Activated CD4-positive, alpha-beta T cell treated with anti-CD3 and anti-CD28 coated beads, Interleukin-2, amount 10 ng/mL, durations not matched to agents 7 days and 5 days (primary cell): ENCODE measurements around the gene UBA52. TPM values are rescaled to one million over a fixed set of nuclear protein-coding genes. Genes with fewer than 3 reads are reported as not detected.

ENCODE experiments used
- CTCF ChIA-PET: fragments of 350-600 bp; sonication (Branson Sonifier 250); formaldehyde crosslinking; loops from one replicate; lab custom pipeline; 2021; ENCODE audit warnings: antibody characterized with exemption; lab: Charles Lee
- POLR2A ChIA-PET: fragments of 350-600 bp; sonication (Branson Sonifier 250); formaldehyde crosslinking; loops from one replicate; lab custom pipeline; 2021; ENCODE audit warnings: antibody characterized with exemption; lab: Charles Lee
- DNase-seq: peaks from one replicate; pipeline ENCODE4 v3.0.0-alpha.2; 2020
- H3K27ac Mint-ChIP-seq: one replicate; pipeline ENCODE4 v1.8.0; 2021; ENCODE audit warnings: mild to moderate bottlenecking, moderate library complexity, mixed read lengths
- H3K27me3 Mint-ChIP-seq: one replicate; pipeline ENCODE4 v1.8.0; 2021; ENCODE audit warnings: mixed read lengths
- H3K36me3 Mint-ChIP-seq: one replicate; pipeline ENCODE4 v1.8.0; 2021; ENCODE audit warnings: low read depth, mixed read lengths
- H3K4me1 Mint-ChIP-seq: one replicate; pipeline ENCODE4 v1.8.0; 2021; ENCODE audit warnings: mixed read lengths
- H3K4me3 Mint-ChIP-seq: one replicate; pipeline ENCODE4 v1.8.0; 2021; ENCODE audit warnings: mild to moderate bottlenecking, moderate library complexity, mixed read lengths
- H3K9me3 Mint-ChIP-seq: one replicate; pipeline ENCODE4 v1.8.0; 2021; ENCODE audit warnings: mixed read lengths
- total RNA-seq, 2 experiments: library from RNA; stranded (reverse); gene quantifications; one replicate each; pipeline ENCODE4 v1.2.3, GENCODE V29; 2021

The UBA52 gene
- total RNA-seq, 2 experiments from 2014 or later: 1,627 to 1,778 TPM

GRCh38 chr19:18558604-18559003 is 13.1 kb upstream of the UBA52 start:
- Mint-ChIP-seq H3K4me1 (peaks cover 27% of the 10 kb centered on the region), H3K27me3 (no peaks in the 10 kb centered on the region), H3K27ac (peak overlapping the region; percentile 97), H3K36me3 (peaks cover 12% of the 10 kb centered on the region), H3K4me3 (peak overlapping the region; percentile 83), H3K9me3 (no peaks in the 10 kb centered on the region)
- DNase-seq: no peak
- POLR2A ChIA-PET: interaction anchor here (0.6 to 1.0 kb wide), 2 partner anchors 13 to 48 kb away, joined by 3 read pairs; partner anchors contain the start of gene UBA52
- CTCF ChIA-PET: interaction anchor here (0.6 to 2.1 kb wide), 6 partner anchors 13 to 137 kb away, joined by 3 to 16 read pairs (median 4); no protein-coding TSS in a partner anchor

GRCh38 chr19:18559685-18560084 is 12.0 kb upstream of the UBA52 start:
- peak overlapping the region; percentile 83 for H3K4me3 Mint-ChIP-seq
- peak overlapping the region; percentile 97 for H3K27ac Mint-ChIP-seq
- no peaks in the 10 kb centered on the region for H3K27me3 Mint-ChIP-seq
- H3K9me3 Mint-ChIP-seq: no peaks in the 10 kb centered on the region
- H3K4me1 Mint-ChIP-seq: peaks cover 27% of the 10 kb centered on the region
- ChIA-PET CTCF (interaction anchor here (0.7 kb wide), 1 partner anchor 48 kb away, joined by 3 read pairs; no protein-coding TSS in a partner anchor), POLR2A (no interaction called here)
- DNase-seq: no peak
- peaks cover 14% of the 10 kb centered on the region for H3K36me3 Mint-ChIP-seq

GRCh38 chr19:18562086-18562485 is 9.6 kb upstream of the UBA52 start:
- ChIA-PET CTCF (interaction anchor here (2.8 kb wide), 1 partner anchor 27 kb away, joined by 13 read pairs; the partner anchor contains the start of gene REX1BD), POLR2A (no interaction called here)
- no peaks in the 10 kb centered on the region for H3K27me3 Mint-ChIP-seq
- H3K9me3 Mint-ChIP-seq: no peaks in the 10 kb centered on the region
- DNase-seq: no peak
- H3K4me3 Mint-ChIP-seq: no peak overlapping the region
- H3K36me3 Mint-ChIP-seq: peaks cover 23% of the 10 kb centered on the region
- peaks cover 25% of the 10 kb centered on the region for H3K4me1 Mint-ChIP-seq
- H3K27ac Mint-ChIP-seq: no peak overlapping the region

GRCh38 chr19:18566953-18567352 is 4.7 kb upstream of the UBA52 start:
- Mint-ChIP-seq H3K9me3 (no peaks in the 10 kb centered on the region), H3K36me3 (peaks cover 42% of the 10 kb centered on the region), H3K4me1 (peaks cover 4% of the 10 kb centered on the region), H3K27me3 (no peaks in the 10 kb centered on the region), H3K27ac (no peak overlapping the region), H3K4me3 (no peak overlapping the region)
- no peak for DNase-seq
- ChIA-PET CTCF (interaction anchor here (0.9 to 1.1 kb wide), 2 partner anchors 9 to 46 kb away, joined by 3 read pairs; no protein-coding TSS in a partner anchor), POLR2A (no interaction called here)

GRCh38 chr19:18568367-18568766 is 3.3 kb upstream of the UBA52 start:
- ChIA-PET POLR2A (no interaction called here), CTCF (no interaction called here)
- H3K4me1 Mint-ChIP-seq: peaks cover 16% of the 10 kb centered on the region
- H3K36me3 Mint-ChIP-seq: peaks cover 49% of the 10 kb centered on the region
- DNase-seq: no peak
- no peak overlapping the region for H3K4me3 Mint-ChIP-seq
- H3K9me3 Mint-ChIP-seq: no peaks in the 10 kb centered on the region
- H3K27me3 Mint-ChIP-seq: no peaks in the 10 kb centered on the region
- no peak overlapping the region for H3K27ac Mint-ChIP-seq

- POLR2A ChIA-PET: no interaction called here
- peaks cover 30% of the 10 kb centered on the region for H3K4me1 Mint-ChIP-seq
- no peaks in the 10 kb centered on the region for H3K27me3 Mint-ChIP-seq
- no peak overlapping the region for H3K4me3 Mint-ChIP-seq
- peaks cover 40% of the 10 kb centered on the region for H3K36me3 Mint-ChIP-seq
- H3K9me3 Mint-ChIP-seq: no peaks in the 10 kb centered on the region
- no peak for DNase-seq
- H3K27ac Mint-ChIP-seq: no peak overlapping the region
- CTCF ChIA-PET: no interaction called here
Observed at GRCh38 chr19:18574691-18575291, 3.1 kb downstream of the UBA52 start.

GRCh38 chr19:18576383-18576782 is 4.7 kb downstream of the UBA52 start:
- CTCF ChIA-PET: interaction anchor here (0.5 to 1.2 kb wide), 2 partner anchors 9 to 115 kb away, joined by 3 read pairs; no protein-coding TSS in a partner anchor

GRCh38 chr19:18577365-18577914 is 5.8 kb downstream of the UBA52 start:
- H3K4me1 Mint-ChIP-seq: peaks cover 24% of the 10 kb centered on the region
- H3K4me3 Mint-ChIP-seq: no peak overlapping the region
- DNase-seq: no peak
- H3K27ac Mint-ChIP-seq: no peak overlapping the region
- no peaks in the 10 kb centered on the region for H3K9me3 Mint-ChIP-seq
- POLR2A ChIA-PET: no interaction called here
- H3K36me3 Mint-ChIP-seq: peaks cover 33% of the 10 kb centered on the region
- CTCF ChIA-PET: interaction anchor here (0.6 to 2.2 kb wide), 3 partner anchors 12 to 117 kb away, joined by 3 to 11 read pairs (median 3); partner anchors contain the start of gene REX1BD
- H3K27me3 Mint-ChIP-seq: no peaks in the 10 kb centered on the region

More at GRCh38 chr19:18576383-18576782, 4.7 kb downstream of the UBA52 start:
- Mint-ChIP-seq H3K9me3 (no peaks in the 10 kb centered on the region), H3K4me3 (no peak overlapping the region), H3K27ac (no peak overlapping the region), H3K27me3 (no peaks in the 10 kb centered on the region), H3K4me1 (peaks cover 28% of the 10 kb centered on the region), H3K36me3 (peaks cover 37% of the 10 kb centered on the region)
- POLR2A ChIA-PET: interaction anchor here (0.7 to 1.0 kb wide), 2 partner anchors 19 to 56 kb away, joined by 3 read pairs; partner anchors contain the start of gene KXD1
- no peak for DNase-seq

GRCh38 chr19:18580311-18580710 is 8.7 kb downstream of the UBA52 start:
- no peak for DNase-seq
- ChIA-PET CTCF (interaction anchor here (1.0 to 2.6 kb wide), 3 partner anchors 9 to 32 kb away, joined by 4 to 10 read pairs (median 8); partner anchors contain the start of genes TMEM59L and UBA52), POLR2A (no interaction called here)
- Mint-ChIP-seq H3K4me3 (no peak overlapping the region), H3K36me3 (peaks cover 10% of the 10 kb centered on the region), H3K27me3 (no peaks in the 10 kb centered on the region), H3K9me3 (no peaks in the 10 kb centered on the region), H3K4me1 (peaks cover 6% of the 10 kb centered on the region), H3K27ac (no peak overlapping the region)

GRCh38 chr19:18586306-18586705 is 14.6 kb downstream of the UBA52 start:
- Mint-ChIP-seq H3K27me3 (no peaks in the 10 kb centered on the region), H3K27ac (peak overlapping the region; percentile 68), H3K4me1 (peaks cover 43% of the 10 kb centered on the region), H3K9me3 (no peaks in the 10 kb centered on the region), H3K36me3 (peaks cover 11% of the 10 kb centered on the region), H3K4me3 (no peak overlapping the region)
- ChIA-PET POLR2A (no interaction called here), CTCF (interaction anchor here (1.3 to 2.0 kb wide), 3 partner anchors 7 to 146 kb away, joined by 3 to 9 read pairs (median 4); partner anchors contain the start of gene KXD1)
- no peak for DNase-seq

- POLR2A ChIA-PET: interaction anchor here (2.2 kb wide), 1 partner anchor 16 kb away, joined by 14 read pairs; the partner anchor contains the start of gene UBA52
- H3K27me3 Mint-ChIP-seq: no peaks in the 10 kb centered on the region
- H3K4me3 Mint-ChIP-seq: peak overlapping the region; percentile 84
- CTCF ChIA-PET: interaction anchor here (0.6 to 3.8 kb wide), 15 partner anchors 9 to 345 kb away, joined by 3 to 41 read pairs (median 4); partner anchors contain the start of genes CRLF1 and UBA52
- no peak for DNase-seq
- peaks cover 43% of the 10 kb centered on the region for H3K4me1 Mint-ChIP-seq
- H3K36me3 Mint-ChIP-seq: peaks cover 16% of the 10 kb centered on the region
- peak overlapping the region; percentile 95 for H3K27ac Mint-ChIP-seq
- no peaks in the 10 kb centered on the region for H3K9me3 Mint-ChIP-seq
Observed at GRCh38 chr19:18587561-18587960, 15.9 kb downstream of the UBA52 start.

- peak overlapping the region; percentile 95 for H3K27ac Mint-ChIP-seq
- H3K27me3 Mint-ChIP-seq: no peaks in the 10 kb centered on the region
- DNase-seq: no peak
- peaks cover 43% of the 10 kb centered on the region for H3K4me1 Mint-ChIP-seq
- H3K36me3 Mint-ChIP-seq: peaks cover 16% of the 10 kb centered on the region
- ChIA-PET CTCF (interaction anchor here (0.6 to 3.8 kb wide), 21 partner anchors 9 to 278 kb away, joined by 3 to 41 read pairs (median 5); partner anchors contain the start of genes CRLF1, FKBP8, SSBP4 and UBA52), POLR2A (interaction anchor here (2.2 kb wide), 1 partner anchor 16 kb away, joined by 14 read pairs; the partner anchor contains the start of gene UBA52)
- H3K4me3 Mint-ChIP-seq: peak overlapping the region; percentile 84
- no peaks in the 10 kb centered on the region for H3K9me3 Mint-ChIP-seq
Observed at GRCh38 chr19:18587962-18588610, 16.4 kb downstream of the UBA52 start.
